ENCODE measurements around the gene DR1.

Gene DR1

DNA sequence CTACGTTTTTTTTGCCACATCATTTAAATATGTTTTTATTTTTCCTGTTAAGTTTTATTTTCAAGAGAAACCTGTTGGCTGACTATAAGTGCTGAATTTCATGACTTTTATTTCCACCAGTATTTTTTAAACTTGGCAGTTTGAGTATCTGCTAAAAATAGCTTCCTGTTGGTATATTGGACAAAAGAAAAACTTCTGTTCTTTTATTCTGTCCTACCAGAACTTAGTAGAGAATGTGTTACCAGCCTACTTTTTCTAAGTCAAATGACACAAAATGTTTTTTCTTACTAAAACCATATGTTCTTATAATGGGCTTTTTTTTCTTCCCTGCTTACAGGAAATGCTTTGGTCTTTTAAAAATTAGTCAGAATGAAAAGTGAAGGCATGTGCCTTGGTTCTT lies 7.6 kb downstream of the DR1 start:
- Histone ChIP-seq H3K36me3 (ENCODE audit: control insufficient read depth, insufficient read depth, low read length) (no peaks in the 10 kb centered on the region), H3K4me1 (no peaks in the 10 kb centered on the region), H3K27ac (no peak overlapping the region)

DNA sequence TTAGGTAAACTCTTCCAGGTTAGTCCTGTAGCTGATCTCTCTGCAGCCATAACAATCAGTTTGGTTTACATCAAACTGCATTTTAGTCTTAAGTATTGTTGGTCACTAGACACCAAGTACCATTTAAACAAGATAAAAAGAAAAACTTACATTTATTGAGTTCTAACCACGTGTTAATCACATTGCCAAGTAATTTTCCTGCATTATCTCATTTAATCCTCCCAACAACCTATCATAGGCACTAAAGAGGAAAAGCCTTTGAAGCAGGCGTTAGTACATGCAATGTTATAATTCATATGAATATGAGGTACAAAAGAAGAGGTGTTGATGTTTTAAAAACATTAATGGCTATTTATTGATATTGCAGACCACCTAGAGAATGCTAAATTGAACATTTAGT lies 9.0 kb downstream of the DR1 start:
- H3K79me2 ChIP-seq = peaks cover 10% of the 10 kb centered on the region
- H3K9me3 ChIP-seq (ENCODE audit: control insufficient read depth, low read length) = no peaks in the 10 kb centered on the region
- no peak overlapping the region for H3K4me2 ChIP-seq (ENCODE audit: low read length)
- H2AFZ ChIP-seq = no peak overlapping the region
- no peak overlapping the region for H3K9ac ChIP-seq
- H3K4me1 ChIP-seq = no peaks in the 10 kb centered on the region
- H3K27me3 ChIP-seq (ENCODE audit: control insufficient read depth, insufficient read depth, low read length) = no peaks in the 10 kb centered on the region
- H3K27ac ChIP-seq = no peak overlapping the region
- TF ChIP-seq, protein P1, sequence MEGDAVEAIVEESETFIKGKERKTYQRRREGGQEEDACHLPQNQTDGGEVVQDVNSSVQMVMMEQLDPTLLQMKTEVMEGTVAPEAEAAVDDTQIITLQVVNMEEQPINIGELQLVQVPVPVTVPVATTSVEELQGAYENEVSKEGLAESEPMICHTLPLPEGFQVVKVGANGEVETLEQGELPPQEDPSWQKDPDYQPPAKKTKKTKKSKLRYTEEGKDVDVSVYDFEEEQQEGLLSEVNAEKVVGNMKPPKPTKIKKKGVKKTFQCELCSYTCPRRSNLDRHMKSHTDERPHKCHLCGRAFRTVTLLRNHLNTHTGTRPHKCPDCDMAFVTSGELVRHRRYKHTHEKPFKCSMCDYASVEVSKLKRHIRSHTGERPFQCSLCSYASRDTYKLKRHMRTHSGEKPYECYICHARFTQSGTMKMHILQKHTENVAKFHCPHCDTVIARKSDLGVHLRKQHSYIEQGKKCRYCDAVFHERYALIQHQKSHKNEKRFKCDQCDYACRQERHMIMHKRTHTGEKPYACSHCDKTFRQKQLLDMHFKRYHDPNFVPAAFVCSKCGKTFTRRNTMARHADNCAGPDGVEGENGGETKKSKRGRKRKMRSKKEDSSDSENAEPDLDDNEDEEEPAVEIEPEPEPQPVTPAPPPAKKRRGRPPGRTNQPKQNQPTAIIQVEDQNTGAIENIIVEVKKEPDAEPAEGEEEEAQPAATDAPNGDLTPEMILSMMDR (IDR thresholded peaks at IDR 0.05) = no peak
- no peak overlapping the region for H3K4me3 ChIP-seq (ENCODE audit: low read depth, low read length)
- H3K36me3 ChIP-seq (ENCODE audit: control insufficient read depth, insufficient read depth, low read length) = no peaks in the 10 kb centered on the region

More for the DNA sequence above, 7.6 kb downstream of the DR1 start:
- H3K79me2 ChIP-seq = peaks cover 13% of the 10 kb centered on the region
- TF ChIP-seq, protein P1 (IDR thresholded peaks at IDR 0.05) = no peak
- no peak overlapping the region for H2AFZ ChIP-seq
- no peaks in the 10 kb centered on the region for H3K27me3 ChIP-seq (ENCODE audit: control insufficient read depth, insufficient read depth, low read length)
- H3K4me3 ChIP-seq (ENCODE audit: low read depth, low read length) = no peak overlapping the region
- H3K4me2 ChIP-seq (ENCODE audit: low read length) = no peak overlapping the region
- no peaks in the 10 kb centered on the region for H3K9me3 ChIP-seq (ENCODE audit: control insufficient read depth, low read length)
- no peak overlapping the region for H3K9ac ChIP-seq

DNA sequence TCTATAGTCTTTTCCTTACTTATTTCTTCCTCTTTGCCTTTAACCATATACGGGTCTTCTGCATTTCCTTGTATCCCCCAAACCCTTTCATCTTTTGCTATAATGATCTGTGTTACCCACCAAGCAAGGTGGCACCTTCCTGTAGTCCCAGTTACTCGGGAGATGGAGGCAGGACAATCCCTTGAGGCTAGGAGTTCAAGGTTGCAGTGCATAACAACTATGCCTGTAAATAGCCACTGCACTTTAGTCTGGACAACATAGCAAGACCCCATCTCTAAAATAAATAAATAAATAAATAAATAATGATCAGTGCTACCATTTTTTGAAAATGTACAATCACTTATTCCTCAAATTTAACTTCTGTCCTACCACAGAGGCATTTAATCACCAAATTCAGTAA lies 11.5 kb downstream of the DR1 start:
- no peak overlapping the region for H3K9ac ChIP-seq
- TF ChIP-seq, protein P1 (IDR thresholded peaks at IDR 0.05) = no peak
- H3K4me3 ChIP-seq (ENCODE audit: low read depth, low read length) = no peak overlapping the region
- no peak overlapping the region for H3K4me2 ChIP-seq (ENCODE audit: low read length)
- no peaks in the 10 kb centered on the region for H3K9me3 ChIP-seq (ENCODE audit: control insufficient read depth, low read length)
- H3K79me2 ChIP-seq = peaks cover 8% of the 10 kb centered on the region
- no peak overlapping the region for H2AFZ ChIP-seq
- no peaks in the 10 kb centered on the region for H3K4me1 ChIP-seq
- no peaks in the 10 kb centered on the region for H3K27me3 ChIP-seq (ENCODE audit: control insufficient read depth, insufficient read depth, low read length)
- H3K36me3 ChIP-seq (ENCODE audit: control insufficient read depth, insufficient read depth, low read length) = no peaks in the 10 kb centered on the region
- no peak overlapping the region for H3K27ac ChIP-seq

DNA sequence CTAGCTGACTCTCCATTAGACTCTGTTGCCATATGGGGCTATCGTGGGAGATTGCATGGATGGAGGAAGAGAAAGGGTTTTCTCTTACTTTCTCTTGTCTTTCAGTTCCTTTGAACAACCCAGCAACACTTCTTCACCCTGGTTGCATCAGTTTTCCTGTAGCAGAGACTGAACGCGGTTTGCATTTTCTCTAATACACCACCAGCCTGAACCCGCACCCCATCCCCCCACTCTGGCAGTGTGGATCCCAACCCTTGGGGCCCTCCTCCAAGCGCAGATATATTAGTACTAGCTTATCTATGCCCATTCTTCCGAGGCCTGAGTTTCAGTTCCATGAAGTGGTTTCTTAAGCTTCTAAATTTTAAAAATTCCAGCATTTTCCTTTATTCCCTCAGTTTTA lies 12.6 kb downstream of the DR1 start:
- H3K4me1 ChIP-seq = no peaks in the 10 kb centered on the region

DNA sequence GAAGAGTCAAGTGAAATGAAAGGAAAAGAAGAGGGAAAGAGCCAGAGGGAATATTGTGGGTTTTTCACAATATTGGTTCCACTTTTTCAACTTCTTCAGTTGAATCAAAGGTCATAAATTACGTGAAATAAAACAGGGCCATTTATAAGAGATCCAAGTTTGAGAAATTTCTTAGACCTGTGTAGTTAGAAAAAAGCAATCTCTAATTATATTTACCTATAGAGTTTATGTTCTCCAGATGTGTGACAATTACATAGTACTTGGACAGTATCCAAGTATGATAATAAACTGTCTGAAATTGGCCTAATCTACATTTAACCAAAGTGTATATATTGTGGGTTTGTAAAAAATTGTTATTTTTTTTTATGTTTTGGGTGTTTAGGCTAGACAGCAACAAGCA lies 14.4 kb downstream of the DR1 start:
- Histone ChIP-seq H3K79me2 (peaks cover 8% of the 10 kb centered on the region), H3K9ac (no peak overlapping the region), H3K4me1 (no peaks in the 10 kb centered on the region), H3K27ac (no peak overlapping the region), H2AFZ (no peak overlapping the region), H3K9me3 (ENCODE audit: control insufficient read depth, low read length) (no peaks in the 10 kb centered on the region), H3K4me3 (ENCODE audit: low read depth, low read length) (no peak overlapping the region), H3K36me3 (ENCODE audit: control insufficient read depth, insufficient read depth, low read length) (no peaks in the 10 kb centered on the region), H3K27me3 (ENCODE audit: control insufficient read depth, insufficient read depth, low read length) (no peaks in the 10 kb centered on the region), H3K4me2 (ENCODE audit: low read length) (no peak overlapping the region)
- TF ChIP-seq, protein P1 (IDR thresholded peaks at IDR 0.05) = no peak

More for the DNA sequence above, 12.6 kb downstream of the DR1 start:
- Histone ChIP-seq H3K79me2 (peaks cover 8% of the 10 kb centered on the region), H3K27ac (no peak overlapping the region), H3K27me3 (ENCODE audit: control insufficient read depth, insufficient read depth, low read length) (no peaks in the 10 kb centered on the region), H3K9me3 (ENCODE audit: control insufficient read depth, low read length) (no peaks in the 10 kb centered on the region), H2AFZ (no peak overlapping the region), H3K4me3 (ENCODE audit: low read depth, low read length) (no peak overlapping the region), H3K36me3 (ENCODE audit: control insufficient read depth, insufficient read depth, low read length) (no peaks in the 10 kb centered on the region), H3K4me2 (ENCODE audit: low read length) (no peak overlapping the region), H3K9ac (no peak overlapping the region)
- TF ChIP-seq, protein P1 (IDR thresholded peaks at IDR 0.05) = no peak
